ENCODE measurements around the gene PPIL6. TPM values are rescaled to one million over a fixed set of nuclear protein-coding genes. Genes with fewer than 3 reads are reported as not detected.

PPIL6 gene
- polyA plus RNA-seq, 3 donors, result 0.34 to 3.0 (median 1.2) TPM

GRCh38 chr6:109356237-109356636, 84.2 kb downstream of the PPIL6 start:
- WGBS, 3 donors, result 96 to 98% (median 98%) methylated on average over 3 of the region's 3 CpGs
- no peak overlapping the region for H3K27ac ChIP-seq (ENCODE audit: low read depth, low read length)

- H3K27ac ChIP-seq (ENCODE audit: low read depth, low read length), result no peak overlapping the region
- WGBS, 3 donors, result 89 to 94% (median 92%) methylated on average over 5 of the region's 5 CpGs
Observed at GRCh38 chr6:109351231-109352130, 88.9 kb downstream of the PPIL6 start.

GRCh38 chr6:109349419-109349987, 90.9 kb downstream of the PPIL6 start:
- WGBS, 3 donors, result 11 to 41% (median 34%) methylated on average over 3 of the region's 3 CpGs
- no peak overlapping the region for H3K27ac ChIP-seq (ENCODE audit: low read depth, low read length)

GRCh38 chr6:109348226-109348625, 92.2 kb downstream of the PPIL6 start:
- no peak overlapping the region for H3K27ac ChIP-seq (ENCODE audit: low read depth, low read length)
- 87 to 92% (median 90%) methylated on average over 8 of the region's 8 CpGs for WGBS, 3 donors

GRCh38 chr6:109347779-109348178, 92.6 kb downstream of the PPIL6 start:
- 74 to 80% (median 74%) methylated on average over 3 of the region's 3 CpGs for WGBS, 3 donors
- no peak overlapping the region for H3K27ac ChIP-seq (ENCODE audit: low read depth, low read length)

- H3K27ac ChIP-seq (ENCODE audit: low read depth, low read length), result no peak overlapping the region
- WGBS, 3 donors, result 87 to 94% (median 87%) methylated on average over 4 of the region's 4 CpGs
Observed at GRCh38 chr6:109345986-109346385, 94.4 kb downstream of the PPIL6 start.

- H3K27ac ChIP-seq (ENCODE audit: low read depth, low read length), result no peak overlapping the region
- WGBS, 3 donors, result 71 to 94% (median 87%) methylated on average over 2 of the region's 2 CpGs
Observed at GRCh38 chr6:109344226-109344625, 96.2 kb downstream of the PPIL6 start.

- WGBS, 3 donors, result 51 to 95% (median 89%) methylated on average over 7 of the region's 7 CpGs
- H3K27ac ChIP-seq (ENCODE audit: low read depth, low read length), result no peak overlapping the region
Observed at GRCh38 chr6:109343518-109343917, 96.9 kb downstream of the PPIL6 start.

GRCh38 chr6:109342911-109343310, 97.5 kb downstream of the PPIL6 start:
- WGBS, 3 donors, result 95 to 98% (median 96%) methylated on average over 6 of the region's 6 CpGs

GRCh38 chr6:109342506-109342905, 97.9 kb downstream of the PPIL6 start:
- 65 to 86% (median 65%) methylated on average over 5 of the region's 5 CpGs for WGBS, 3 donors
- H3K27ac ChIP-seq (ENCODE audit: low read depth, low read length), result no peak overlapping the region

More at GRCh38 chr6:109342911-109343310, 97.5 kb downstream of the PPIL6 start:
- H3K27ac ChIP-seq (ENCODE audit: low read depth, low read length), result no peak overlapping the region

- no peak overlapping the region for H3K27ac ChIP-seq (ENCODE audit: low read depth, low read length)
- 74 to 95% (median 83%) methylated on average over 4 of the region's 4 CpGs for WGBS, 3 donors
Observed at GRCh38 chr6:109340811-109341210, 99.6 kb downstream of the PPIL6 start.

Other genes starting within 250 kb of the PPIL6 start
- 100 to 1,000 TPM in 2 of 3 donors, 10 to 100 TPM in 1; 98.8 to 182 (median 110) TPM for gene CD164, start 58.2 kb downstream of the PPIL6 start, polyA plus RNA-seq
- gene SMPD2, start 96 bp upstream of the PPIL6 start, polyA plus RNA-seq, result 10 to 100 TPM in 1 of 3 donors, 1 to 10 TPM in 2; 4.7 to 11.9 (median 9.5) TPM
- 10 to 100 TPM in 2 of 3 donors, 1 to 10 TPM in 1; 6.8 to 30.3 (median 21.2) TPM for gene MICAL1, start 15.1 kb upstream of the PPIL6 start, polyA plus RNA-seq
- gene ZBTB24, start 42.6 kb upstream of the PPIL6 start, polyA plus RNA-seq, result 1 to 10 TPM; 1.4 to 2.9 (median 1.7) TPM

All from adipose tissue (tissue), 3 donors.